WERI-Rb-1 (cell line): ENCODE measurements around the gene MMP23B.

ENCODE experiments used
- DNase-seq: peaks from one replicate; pipeline ENCODE4 v3.0.0-alpha.2; 2020
- H3K27ac ChIP-seq: fragments of 250-450 bp; sonication (Bioruptor Pico); 2 replicates; pipeline ENCODE4 v1.5.1; 2020; ENCODE audit warnings: mild to moderate bottlenecking, moderate library complexity
- H3K27me3 ChIP-seq: fragments of 250-450 bp; sonication (Bioruptor Pico); 2 replicates; pipeline ENCODE4 v1.5.1; 2021; ENCODE audit warnings: mild to moderate bottlenecking, low read depth, moderate library complexity; ENCODE audit not compliant: insufficient read depth, severe bottlenecking
- H3K36me3 ChIP-seq: fragments of 250-450 bp; sonication (Bioruptor Pico); 2 replicates; pipeline ENCODE4 v1.5.1; 2020; ENCODE audit warnings: mild to moderate bottlenecking, moderate library complexity
- H3K4me3 ChIP-seq: 2 replicates; pipeline ENCODE4 v1.5.1; 2011; ENCODE audit warnings: low read depth, mild to moderate bottlenecking, control low read depth, low read length
- H3K9me3 ChIP-seq: fragments of 250-450 bp; sonication (Bioruptor Pico); 2 replicates; pipeline ENCODE4 v1.5.1; 2021; ENCODE audit warnings: mild to moderate bottlenecking, moderate library complexity; ENCODE audit not compliant: severe bottlenecking
- TF ChIP-seq, protein P1 (sequence below): IDR thresholded peaks from 2 replicates; pipeline ENCODE4 v1.5.1; 2011; ENCODE audit warnings: low read depth, mild to moderate bottlenecking, control low read depth, inconsistent platforms, low read length

MMP23B gene

DNA sequence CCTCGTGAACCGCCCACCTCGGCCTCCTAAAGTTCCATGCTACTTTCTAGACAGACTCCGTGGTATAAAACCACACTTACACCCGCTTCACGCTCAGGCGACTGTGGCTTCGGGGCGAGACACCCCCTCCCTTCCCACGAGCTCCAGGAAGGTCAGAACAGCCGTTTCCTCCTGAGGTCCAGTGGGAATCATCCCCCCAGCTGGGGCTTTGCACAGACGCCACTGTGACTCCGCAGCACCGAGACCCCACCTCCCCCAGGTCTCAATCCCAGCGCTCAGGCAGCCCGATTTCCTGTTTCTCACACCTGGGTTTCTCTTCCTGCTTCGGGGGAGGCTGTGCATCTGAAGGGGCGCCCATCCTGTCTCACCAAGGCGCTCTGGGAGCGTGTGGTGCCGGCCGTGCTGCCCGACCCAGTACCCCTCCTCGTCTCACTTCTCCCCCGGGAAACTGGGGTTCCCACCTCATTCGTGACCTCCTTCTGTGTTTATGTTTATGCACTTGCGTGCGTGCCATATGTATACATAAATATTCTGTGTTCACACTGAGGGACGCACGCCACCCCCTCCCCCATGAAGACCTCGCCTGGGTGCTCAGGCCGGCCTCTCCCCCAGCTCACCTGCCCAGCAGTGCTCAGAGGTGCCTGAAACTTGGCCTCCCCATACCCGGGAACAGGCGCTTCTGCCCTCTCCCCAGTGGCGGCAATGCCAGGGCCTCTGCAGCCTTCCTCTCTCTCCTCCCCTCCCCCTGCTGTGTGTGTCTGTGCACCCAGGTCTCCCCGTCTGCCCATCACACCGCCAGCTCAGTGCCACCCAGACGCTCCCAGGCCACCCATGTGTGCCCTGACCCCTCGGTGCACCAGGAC is 46.0 kb downstream of the MMP23B start:
- no peaks in the 10 kb centered on the region for H3K27me3 ChIP-seq
- H3K9me3 ChIP-seq: no peaks in the 10 kb centered on the region
- H3K36me3 ChIP-seq: peaks cover 3% of the 10 kb centered on the region
- DNase-seq: no peak
- no peak overlapping the region for H3K4me3 ChIP-seq
- TF ChIP-seq, protein P1, sequence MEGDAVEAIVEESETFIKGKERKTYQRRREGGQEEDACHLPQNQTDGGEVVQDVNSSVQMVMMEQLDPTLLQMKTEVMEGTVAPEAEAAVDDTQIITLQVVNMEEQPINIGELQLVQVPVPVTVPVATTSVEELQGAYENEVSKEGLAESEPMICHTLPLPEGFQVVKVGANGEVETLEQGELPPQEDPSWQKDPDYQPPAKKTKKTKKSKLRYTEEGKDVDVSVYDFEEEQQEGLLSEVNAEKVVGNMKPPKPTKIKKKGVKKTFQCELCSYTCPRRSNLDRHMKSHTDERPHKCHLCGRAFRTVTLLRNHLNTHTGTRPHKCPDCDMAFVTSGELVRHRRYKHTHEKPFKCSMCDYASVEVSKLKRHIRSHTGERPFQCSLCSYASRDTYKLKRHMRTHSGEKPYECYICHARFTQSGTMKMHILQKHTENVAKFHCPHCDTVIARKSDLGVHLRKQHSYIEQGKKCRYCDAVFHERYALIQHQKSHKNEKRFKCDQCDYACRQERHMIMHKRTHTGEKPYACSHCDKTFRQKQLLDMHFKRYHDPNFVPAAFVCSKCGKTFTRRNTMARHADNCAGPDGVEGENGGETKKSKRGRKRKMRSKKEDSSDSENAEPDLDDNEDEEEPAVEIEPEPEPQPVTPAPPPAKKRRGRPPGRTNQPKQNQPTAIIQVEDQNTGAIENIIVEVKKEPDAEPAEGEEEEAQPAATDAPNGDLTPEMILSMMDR: no peak
- H3K27ac ChIP-seq: no peak overlapping the region

DNA sequence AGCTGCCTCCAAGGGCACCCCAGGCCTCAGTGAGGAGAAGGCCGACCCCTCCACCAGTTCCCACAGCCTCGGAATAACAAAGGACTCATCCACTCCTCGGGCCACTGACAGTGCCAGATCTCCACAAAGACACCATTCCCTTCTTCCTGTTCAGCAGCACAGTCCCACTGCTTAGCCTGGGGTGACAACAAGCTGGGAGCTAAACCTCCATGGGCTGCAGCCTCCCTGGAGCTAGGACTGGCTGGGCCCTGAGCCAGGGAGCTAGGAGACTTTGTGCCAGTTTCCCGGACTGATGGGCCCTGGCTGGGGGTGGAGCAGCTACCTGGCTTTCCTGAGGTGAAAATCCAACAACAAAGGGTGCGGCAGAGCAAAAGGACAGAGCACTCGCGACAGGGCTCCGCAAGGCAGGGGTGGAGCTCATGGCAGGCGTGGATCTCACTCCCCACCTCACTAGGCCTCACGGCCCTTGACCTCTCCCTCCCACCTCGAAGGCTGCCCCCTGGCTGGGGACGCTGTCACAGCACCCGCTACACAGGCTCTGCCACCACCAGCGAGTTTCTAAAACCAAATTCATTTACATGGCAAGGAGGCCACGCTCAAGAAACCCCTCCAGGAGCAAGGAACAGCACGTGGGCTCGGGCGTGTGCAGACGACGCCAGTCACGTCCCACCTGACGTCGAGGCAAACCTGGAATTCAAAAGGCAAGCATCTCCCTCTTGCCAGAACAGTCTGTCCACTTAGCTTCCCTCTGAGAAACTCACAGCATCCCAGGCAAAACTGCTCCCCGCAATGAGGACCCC is 46.8 kb downstream of the MMP23B start:
- no peak overlapping the region; the same call in 1 of the 2 replicates for H3K27ac ChIP-seq
- no peak overlapping the region for H3K4me3 ChIP-seq
- TF ChIP-seq, protein P1: peak; percentile 75
- H3K27me3 ChIP-seq: no peaks in the 10 kb centered on the region
- H3K36me3 ChIP-seq: peaks cover 6% of the 10 kb centered on the region
- peak; percentile 49 for DNase-seq
- H3K9me3 ChIP-seq: no peaks in the 10 kb centered on the region

DNA sequence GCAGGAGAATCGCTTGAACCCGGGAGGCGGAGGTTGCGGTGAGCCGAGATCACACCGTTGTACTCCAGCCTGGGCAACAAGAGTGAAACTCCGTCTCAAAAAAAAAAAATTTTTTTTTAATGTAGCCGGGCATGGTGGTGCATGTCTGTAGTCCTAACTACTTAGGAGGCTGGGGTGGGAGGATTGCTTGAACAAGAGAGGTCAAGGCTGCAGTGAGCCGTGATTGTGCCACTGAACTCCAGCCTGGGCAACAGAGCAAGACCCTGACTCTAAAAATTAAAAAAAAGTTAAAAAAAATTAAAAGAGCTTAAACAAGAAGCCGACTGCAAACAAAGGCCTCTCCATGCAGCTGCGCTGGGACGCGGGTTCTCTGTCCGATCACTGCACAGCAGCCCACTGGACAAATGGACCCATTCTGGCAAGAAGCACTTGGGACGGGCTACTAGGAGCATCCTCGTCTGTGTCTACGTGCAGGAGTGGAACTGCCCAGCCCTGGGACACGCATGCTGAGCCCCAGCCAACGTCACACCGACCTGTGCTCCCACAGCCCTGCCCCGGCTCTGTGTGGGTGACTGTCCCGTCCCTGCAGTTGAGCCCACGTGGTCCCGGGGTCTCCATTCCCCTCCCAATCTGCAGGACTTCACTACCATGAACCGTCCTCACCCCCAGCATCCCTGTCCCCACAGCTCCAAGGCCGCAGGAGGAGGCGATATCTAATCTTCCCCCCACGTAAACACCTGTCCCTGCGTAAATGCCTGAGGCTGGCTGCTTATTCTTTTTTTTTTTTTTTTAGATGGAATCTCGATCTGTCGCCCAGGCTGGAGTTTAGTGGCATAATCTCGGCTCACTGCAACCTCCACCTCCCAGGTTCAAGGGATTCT is 48.3 kb downstream of the MMP23B start:
- TF ChIP-seq, protein P1: no peak
- Histone ChIP-seq H3K27me3 (no peaks in the 10 kb centered on the region), H3K36me3 (peaks cover 6% of the 10 kb centered on the region), H3K9me3 (no peaks in the 10 kb centered on the region), H3K4me3 (no peak overlapping the region), H3K27ac (no peak overlapping the region)
- no peak for DNase-seq

DNA sequence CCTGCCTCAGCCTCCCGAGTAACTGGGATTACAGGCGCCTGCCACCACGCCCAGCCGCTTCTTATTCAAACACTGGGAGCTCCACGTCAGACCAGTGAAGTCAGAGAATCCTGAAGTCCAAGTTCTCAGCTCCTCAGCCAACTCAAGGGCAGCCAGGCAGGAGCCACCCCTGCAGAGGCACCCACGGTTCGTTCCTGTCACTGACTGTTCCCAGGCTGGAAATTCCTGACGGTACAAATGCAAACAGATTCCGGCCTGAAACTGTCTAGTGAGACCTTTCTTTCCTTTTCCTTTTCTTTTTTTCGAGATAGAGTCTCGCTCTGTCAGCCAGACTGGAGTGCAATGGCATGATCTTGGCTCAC is 48.9 kb downstream of the MMP23B start:
- no peak for DNase-seq
- no peak overlapping the region for H3K4me3 ChIP-seq
- H3K27ac ChIP-seq: no peak overlapping the region
- peaks cover 6% of the 10 kb centered on the region for H3K36me3 ChIP-seq
- TF ChIP-seq, protein P1: no peak
- no peaks in the 10 kb centered on the region for H3K9me3 ChIP-seq
- no peaks in the 10 kb centered on the region for H3K27me3 ChIP-seq

DNA sequence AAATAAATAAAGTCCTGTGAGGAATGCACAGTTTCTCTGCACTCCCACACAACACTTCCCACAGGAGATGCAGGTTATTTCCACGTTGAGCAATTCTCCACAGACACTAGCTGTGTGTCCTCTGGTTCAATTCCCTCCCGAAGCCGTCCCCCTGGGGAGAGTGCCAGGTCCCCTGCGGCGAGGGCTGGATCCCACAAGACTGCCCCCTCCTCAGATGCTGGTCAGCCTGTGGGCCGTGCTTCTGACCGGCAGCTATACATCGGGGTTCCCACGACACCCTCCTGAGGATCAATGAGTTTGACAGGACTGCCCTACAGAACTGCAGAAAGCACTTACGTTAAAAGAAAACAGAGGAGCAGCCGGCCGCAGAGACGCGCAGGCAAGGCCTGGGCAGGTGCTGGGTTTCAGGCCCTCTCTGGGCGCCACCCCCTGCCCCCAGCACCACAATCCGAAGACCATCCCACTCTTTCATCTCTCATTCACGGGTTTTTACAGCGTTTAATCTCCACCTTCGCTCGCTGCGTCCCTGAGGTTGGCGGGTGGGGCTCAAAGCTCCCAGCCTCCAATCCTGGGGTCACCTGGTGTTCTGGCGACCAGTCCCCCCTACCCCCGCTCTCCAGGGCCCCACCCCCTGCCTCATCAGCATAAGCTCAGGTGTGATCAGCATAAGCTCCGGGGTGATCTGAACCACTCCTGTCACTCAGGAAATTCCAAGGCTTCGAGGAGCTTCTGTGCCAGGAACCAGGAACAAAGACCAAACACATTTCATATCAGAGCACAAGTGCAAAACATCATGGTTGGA is 51.3 kb downstream of the MMP23B start:
- H3K36me3 ChIP-seq: peaks cover 6% of the 10 kb centered on the region
- no peaks in the 10 kb centered on the region for H3K9me3 ChIP-seq
- no peaks in the 10 kb centered on the region for H3K27me3 ChIP-seq
- H3K4me3 ChIP-seq: peak overlapping the region; percentile 9; the same call in 1 of the 2 replicates
- TF ChIP-seq, protein P1: no peak
- H3K27ac ChIP-seq: peak overlapping the region; percentile 59
- peak; percentile 67 for DNase-seq
